ENCODE results near the gene LINGO1.

LINGO1 gene

GRCh38 chr15:77631745-77632533 is 773 bp downstream of the LINGO1 start:
- no peak for DNase-seq (ENCODE audit: low read depth)

- no peak for DNase-seq (ENCODE audit: low read depth)
Observed at GRCh38 chr15:77630956-77631744, 1.6 kb downstream of the LINGO1 start.

- DNase-seq (ENCODE audit: low read depth), result no peak
Observed at GRCh38 chr15:77630056-77630455, 2.7 kb downstream of the LINGO1 start.

GRCh38 chr15:77629070-77630030 is 3.4 kb downstream of the LINGO1 start:
- DNase-seq (ENCODE audit: low read depth), result no peak

- no peak for DNase-seq (ENCODE audit: low read depth)
Observed at GRCh38 chr15:77628010-77628409, 4.7 kb downstream of the LINGO1 start.

- DNase-seq (ENCODE audit: low read depth), result no peak
Observed at GRCh38 chr15:77627581-77627980, 5.1 kb downstream of the LINGO1 start.

GRCh38 chr15:77627067-77627466 is 5.6 kb downstream of the LINGO1 start:
- DNase-seq (ENCODE audit: low read depth), result no peak

GRCh38 chr15:77626002-77626401 is 6.7 kb downstream of the LINGO1 start:
- no peak for DNase-seq (ENCODE audit: low read depth)

GRCh38 chr15:77625376-77625775 is 7.3 kb downstream of the LINGO1 start:
- DNase-seq (ENCODE audit: low read depth), result no peak

- no peak for DNase-seq (ENCODE audit: low read depth)
Observed at GRCh38 chr15:77624868-77625267, 7.8 kb downstream of the LINGO1 start.

- DNase-seq (ENCODE audit: low read depth), result no peak
Observed at GRCh38 chr15:77623755-77624524, 8.8 kb downstream of the LINGO1 start.

- no peak for DNase-seq (ENCODE audit: low read depth)
Observed at GRCh38 chr15:77622934-77623754, 9.6 kb downstream of the LINGO1 start.

- DNase-seq (ENCODE audit: low read depth), result no peak
Observed at GRCh38 chr15:77622209-77622933, 10.3 kb downstream of the LINGO1 start.

- DNase-seq (ENCODE audit: low read depth), result no peak
Observed at GRCh38 chr15:77621847-77622208, 10.9 kb downstream of the LINGO1 start.

- DNase-seq (ENCODE audit: low read depth), result no peak
Observed at GRCh38 chr15:77620960-77621647, 11.6 kb downstream of the LINGO1 start.

- DNase-seq (ENCODE audit: low read depth), result no peak
Observed at GRCh38 chr15:77620297-77620696, 12.4 kb downstream of the LINGO1 start.

- DNase-seq (ENCODE audit: low read depth), result no peak
Observed at GRCh38 chr15:77619883-77620282, 12.8 kb downstream of the LINGO1 start.

- DNase-seq (ENCODE audit: low read depth), result no peak
Observed at GRCh38 chr15:77617476-77618230, 15.1 kb downstream of the LINGO1 start.

- DNase-seq (ENCODE audit: low read depth), result no peak
Observed at GRCh38 chr15:77616072-77616471, 16.6 kb downstream of the LINGO1 start.

Data from GM04503 (cell line).